Endothelial cell (in vitro differentiated cells): ENCODE results near the gene NTN5. TPM values are rescaled to one million over a fixed set of nuclear protein-coding genes. Genes with fewer than 3 reads are reported as not detected.
"Not testable (repeated sequence)": the region's sequence is repeated elsewhere in the genome, so short reads cannot be mapped to it uniquely, and the experiment has no call there.

Experiments
- DNase-seq: peaks from one replicate; pipeline ENCODE4 v3.0.0; 2021; ENCODE audit warnings: low spot score
- H3K27ac Mint-ChIP-seq: one replicate; pipeline ENCODE4 v1.8.0; 2021; ENCODE audit warnings: mixed read lengths, inconsistent platforms; ENCODE audit not compliant: unreplicated experiment
- H3K27me3 Mint-ChIP-seq: one replicate; pipeline ENCODE4 v1.8.0; 2021; ENCODE audit warnings: mild to moderate bottlenecking, moderate library complexity, mixed read lengths, inconsistent platforms; ENCODE audit not compliant: unreplicated experiment
- H3K36me3 Mint-ChIP-seq: one replicate; pipeline ENCODE4 v1.8.0; 2021; ENCODE audit warnings: mild to moderate bottlenecking, low read depth, mixed read lengths, inconsistent platforms; ENCODE audit not compliant: unreplicated experiment
- H3K4me1 Mint-ChIP-seq: one replicate; pipeline ENCODE4 v1.8.0; 2021; ENCODE audit warnings: mild to moderate bottlenecking, mixed read lengths, inconsistent platforms; ENCODE audit not compliant: unreplicated experiment
- H3K4me3 Mint-ChIP-seq: one replicate; pipeline ENCODE4 v1.8.0; 2021; ENCODE audit warnings: mild to moderate bottlenecking, mixed read lengths, inconsistent platforms; ENCODE audit not compliant: unreplicated experiment
- H3K9me3 Mint-ChIP-seq: one replicate; pipeline ENCODE4 v1.8.0; 2021; ENCODE audit warnings: mixed read lengths, inconsistent platforms; ENCODE audit not compliant: unreplicated experiment
- total RNA-seq: library from RNA; stranded (reverse); fragmentation: NEBNext Ultra II Directional; extraction: Animal tissue kit (Norgen Biotek cat#: 25700); gene quantifications from one replicate; pipeline ENCODE4 v1.2.1, GENCODE V29; 2021; ENCODE audit not compliant: unreplicated experiment
- TF ChIP-seq, protein P1 (sequence below): fragments of 200-600 bp; sonication (generic); IDR thresholded peaks from one replicate; pipeline ENCODE4 v1.5.0; 2021; ENCODE audit warnings: antibody characterized with exemption; ENCODE audit not compliant: unreplicated experiment

NTN5 gene
- total RNA-seq, 1 donor from 2014 or later = 0.21 TPM

GRCh38 chr19:48696353-48697010 lies 23.7 kb upstream of the NTN5 start:
- H3K4me3 Mint-ChIP-seq = peak overlapping the region; percentile 89
- no peaks in the 10 kb centered on the region for H3K9me3 Mint-ChIP-seq
- peaks cover 8% of the 10 kb centered on the region for H3K27me3 Mint-ChIP-seq
- DNase-seq = peak; percentile 38
- peak overlapping the region; percentile 77 for H3K27ac Mint-ChIP-seq
- peaks cover 13% of the 10 kb centered on the region for H3K4me1 Mint-ChIP-seq
- TF ChIP-seq, protein P1, sequence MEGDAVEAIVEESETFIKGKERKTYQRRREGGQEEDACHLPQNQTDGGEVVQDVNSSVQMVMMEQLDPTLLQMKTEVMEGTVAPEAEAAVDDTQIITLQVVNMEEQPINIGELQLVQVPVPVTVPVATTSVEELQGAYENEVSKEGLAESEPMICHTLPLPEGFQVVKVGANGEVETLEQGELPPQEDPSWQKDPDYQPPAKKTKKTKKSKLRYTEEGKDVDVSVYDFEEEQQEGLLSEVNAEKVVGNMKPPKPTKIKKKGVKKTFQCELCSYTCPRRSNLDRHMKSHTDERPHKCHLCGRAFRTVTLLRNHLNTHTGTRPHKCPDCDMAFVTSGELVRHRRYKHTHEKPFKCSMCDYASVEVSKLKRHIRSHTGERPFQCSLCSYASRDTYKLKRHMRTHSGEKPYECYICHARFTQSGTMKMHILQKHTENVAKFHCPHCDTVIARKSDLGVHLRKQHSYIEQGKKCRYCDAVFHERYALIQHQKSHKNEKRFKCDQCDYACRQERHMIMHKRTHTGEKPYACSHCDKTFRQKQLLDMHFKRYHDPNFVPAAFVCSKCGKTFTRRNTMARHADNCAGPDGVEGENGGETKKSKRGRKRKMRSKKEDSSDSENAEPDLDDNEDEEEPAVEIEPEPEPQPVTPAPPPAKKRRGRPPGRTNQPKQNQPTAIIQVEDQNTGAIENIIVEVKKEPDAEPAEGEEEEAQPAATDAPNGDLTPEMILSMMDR = no peak
- peaks cover 5% of the 10 kb centered on the region for H3K36me3 Mint-ChIP-seq

DNA sequence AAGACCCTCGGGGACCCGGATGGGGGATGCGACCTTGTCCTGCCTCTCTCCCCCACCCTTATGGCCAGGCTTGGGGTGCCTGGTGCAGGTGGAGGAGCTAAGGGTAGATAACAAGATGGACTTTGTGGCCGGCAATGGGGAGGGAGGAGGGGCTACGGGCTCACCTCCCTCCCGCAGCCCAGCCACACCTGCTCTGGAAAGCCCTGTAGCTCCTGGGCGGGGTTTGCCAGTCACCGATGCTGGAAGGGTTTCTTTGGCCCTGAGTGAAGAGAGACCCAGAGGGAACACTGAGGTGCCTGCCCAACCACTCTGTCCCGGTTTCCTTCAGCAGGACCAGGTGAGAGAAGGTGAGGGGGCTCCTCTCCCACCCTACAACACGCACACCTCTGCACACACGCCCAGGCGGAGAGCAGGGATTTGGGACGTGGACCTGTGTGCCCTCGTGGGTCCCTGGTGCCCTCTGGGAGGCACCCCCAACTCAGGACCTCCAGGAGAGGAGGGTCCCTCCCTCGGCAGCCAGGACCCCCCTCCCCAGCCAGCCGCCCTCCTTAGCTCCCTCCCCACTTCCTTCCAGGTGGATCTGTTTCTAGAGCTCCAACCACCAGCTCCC lies 23.0 kb upstream of the NTN5 start, which contains the start of gene FUT2:
FUT2 (plus strand) TSS at position 229 of the 610 bp plus-strand sequence. CDS start 6,986 bp downstream, outside the sequence.
- TF ChIP-seq, protein P1 = no peak
- Mint-ChIP-seq H3K27ac (peak within 1 kb of the TSS; percentile 77), H3K27me3 (peaks cover 8% of the 10 kb centered on the region), H3K4me1 (peaks cover 13% of the 10 kb centered on the region), H3K4me3 (peak within 1 kb of the TSS; percentile 89), H3K36me3 (peaks cover 4% of the 10 kb centered on the region), H3K9me3 (no peaks in the 10 kb centered on the region)
- DNase-seq = no peak

- not testable (repeated sequence) for DNase-seq, H3K36me3 Mint-ChIP-seq, H3K27me3 Mint-ChIP-seq, H3K4me3 Mint-ChIP-seq, H3K4me1 Mint-ChIP-seq, H3K9me3 Mint-ChIP-seq, H3K27ac Mint-ChIP-seq
Observed at GRCh38 chr19:48693629-48694028, 20.8 kb upstream of the NTN5 start.

DNA sequence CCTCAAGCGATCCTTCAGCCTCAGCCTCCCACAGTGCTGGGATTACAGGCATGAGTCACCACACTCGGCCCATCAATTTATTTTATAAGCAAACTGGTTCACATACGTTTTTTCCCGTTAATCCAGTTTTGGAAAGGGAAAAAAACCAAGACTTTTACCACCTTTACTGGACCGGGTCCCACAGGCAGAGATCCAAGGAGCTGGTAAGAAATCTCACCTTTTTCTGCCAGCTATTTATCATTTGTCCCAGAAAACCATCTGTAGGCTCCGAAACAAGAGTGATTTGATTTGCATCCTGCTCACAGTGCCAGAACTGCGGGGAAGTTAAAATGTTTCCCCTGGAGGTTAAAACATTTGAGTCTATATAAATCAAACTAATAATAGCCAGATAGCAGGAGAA lies 16.6 kb upstream of the NTN5 start:
- H3K27ac Mint-ChIP-seq = no peak overlapping the region
- no peaks in the 10 kb centered on the region for H3K27me3 Mint-ChIP-seq
- no peak for DNase-seq
- H3K36me3 Mint-ChIP-seq = no peaks in the 10 kb centered on the region
- no peak overlapping the region for H3K4me3 Mint-ChIP-seq
- H3K9me3 Mint-ChIP-seq = no peaks in the 10 kb centered on the region
- H3K4me1 Mint-ChIP-seq = no peaks in the 10 kb centered on the region
- TF ChIP-seq, protein P1 = no peak

DNA sequence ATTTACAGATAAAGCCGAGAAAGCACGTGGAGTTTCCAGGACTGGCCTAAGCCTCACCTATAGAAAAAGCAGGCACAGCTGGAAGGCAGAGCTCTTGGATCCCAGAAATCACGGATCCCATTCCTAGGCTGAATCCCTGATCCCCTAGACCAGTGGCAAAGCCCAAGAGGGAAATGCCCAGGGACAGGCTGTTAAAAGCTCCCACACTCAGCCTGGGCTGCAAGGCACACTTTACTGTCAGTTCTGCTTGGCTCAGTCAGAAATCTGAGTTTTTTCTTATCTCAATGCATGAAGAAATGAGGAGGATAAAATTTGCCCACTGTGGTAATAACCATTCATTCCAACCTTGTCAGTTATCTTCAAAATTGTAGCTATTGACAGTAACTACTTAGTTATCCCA lies 15.0 kb upstream of the NTN5 start:
- no peak for DNase-seq
- Mint-ChIP-seq H3K4me3 (no peak overlapping the region), H3K27me3 (no peaks in the 10 kb centered on the region), H3K27ac (no peak overlapping the region), H3K4me1 (no peaks in the 10 kb centered on the region), H3K9me3 (no peaks in the 10 kb centered on the region), H3K36me3 (no peaks in the 10 kb centered on the region)
- TF ChIP-seq, protein P1 = no peak

- not testable (repeated sequence) for H3K27me3 Mint-ChIP-seq, H3K9me3 Mint-ChIP-seq, H3K36me3 Mint-ChIP-seq, DNase-seq, H3K4me3 Mint-ChIP-seq, H3K4me1 Mint-ChIP-seq, H3K27ac Mint-ChIP-seq
Observed at GRCh38 chr19:48686637-48687036, 13.8 kb upstream of the NTN5 start.
